Measurements from ENCODE around the gene TBC1D7. TPM values are rescaled to one million over a fixed set of nuclear protein-coding genes. Genes with fewer than 3 reads are reported as not detected.

The TBC1D7 gene
- total RNA-seq, 4 donors from 2014 or later = 8.3 to 15.4 (median 12.2) TPM

GRCh38 chr6:13278991-13279390, 49.3 kb downstream of the TBC1D7 start:
- H3K36me3 ChIP-seq = peaks cover 7% of the 10 kb centered on the region
- WGBS = 45% methylated on average over 4 of the region's 4 CpGs
- H3K9me3 ChIP-seq = no peaks in the 10 kb centered on the region
- H3K4me1 ChIP-seq = no peaks in the 10 kb centered on the region
- no peak overlapping the region for H3K27ac ChIP-seq
- H3K4me3 ChIP-seq = no peak overlapping the region
- TF ChIP-seq POLR2A (IDR thresholded peaks at IDR 0.05) (no peak), EP300 (IDR thresholded peaks at IDR 0.05) (no peak), POLR2AphosphoS5 (IDR thresholded peaks at IDR 0.05) (no peak)
- no peak for DNase-seq (ENCODE audit: low spot score in 2 of 2)
- H3K27me3 ChIP-seq = no peaks in the 10 kb centered on the region

GRCh38 chr6:13278164-13278563, 50.2 kb downstream of the TBC1D7 start:
- DNase-seq (ENCODE audit: low spot score in 2 of 2) = no peak
- no peak for TF ChIP-seq EP300 (IDR thresholded peaks at IDR 0.05)
- TF ChIP-seq POLR2A (IDR thresholded peaks at IDR 0.05) = no peak
- no peak for TF ChIP-seq POLR2AphosphoS5 (IDR thresholded peaks at IDR 0.05)
- no peak for TF ChIP-seq CTCF (IDR thresholded peaks at IDR 0.05)
- H3K9me3 ChIP-seq = no peaks in the 10 kb centered on the region
- no peaks in the 10 kb centered on the region for H3K4me1 ChIP-seq
- H3K36me3 ChIP-seq = peaks cover 1% of the 10 kb centered on the region
- H3K27me3 ChIP-seq = no peaks in the 10 kb centered on the region
- H3K27ac ChIP-seq = no peak overlapping the region
- H3K4me3 ChIP-seq = no peak overlapping the region
- 81% methylated on average over 3 of the region's 3 CpGs for WGBS

- no peak for DNase-seq (ENCODE audit: low spot score in 2 of 2)
- H3K36me3 ChIP-seq = peaks cover 4% of the 10 kb centered on the region
Measured at GRCh38 chr6:13277231-13277630, 51.1 kb downstream of the TBC1D7 start.

DNA sequence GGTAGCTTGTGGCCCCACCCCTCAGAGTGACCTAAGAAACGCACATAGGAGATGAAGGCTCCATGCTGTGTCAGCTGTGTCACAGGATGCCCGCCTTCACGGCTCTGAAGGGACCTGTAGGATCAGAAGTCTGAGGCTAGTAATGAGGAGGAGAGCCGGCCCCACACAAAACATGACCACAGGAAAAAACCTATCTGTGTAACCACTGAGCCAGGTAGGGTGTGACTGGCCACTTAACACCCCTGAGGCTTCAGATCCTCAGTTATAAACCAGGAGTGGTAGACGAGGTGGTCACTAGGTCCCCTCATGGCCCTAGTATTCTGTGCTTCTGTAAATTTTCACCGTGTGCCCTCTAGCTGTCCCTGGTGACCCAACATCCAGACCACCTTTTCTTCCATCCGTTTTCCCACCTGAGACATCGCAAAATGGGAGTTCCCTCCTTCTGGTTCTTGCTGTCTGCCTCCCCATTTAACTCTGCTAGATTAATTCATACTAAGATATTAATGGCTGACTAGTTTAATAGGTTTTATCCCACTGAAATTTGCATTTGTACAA, 52.8 kb downstream of the TBC1D7 start:
- H3K27me3 ChIP-seq = no peaks in the 10 kb centered on the region
- no peak overlapping the region for H3K4me3 ChIP-seq
- peaks cover 9% of the 10 kb centered on the region for H3K36me3 ChIP-seq
- H3K4me1 ChIP-seq = no peaks in the 10 kb centered on the region
- DNase-seq (ENCODE audit: low spot score in 2 of 2) = no peak
- no peak overlapping the region for H3K27ac ChIP-seq
- TF ChIP-seq POLR2AphosphoS5 (IDR thresholded peaks at IDR 0.05) (no peak), CTCF (IDR thresholded peaks at IDR 0.05) (no peak), EP300 (IDR thresholded peaks at IDR 0.05) (no peak), POLR2A (IDR thresholded peaks at IDR 0.05) (no peak)
- no peaks in the 10 kb centered on the region for H3K9me3 ChIP-seq
- 83% methylated on average over 8 of the region's 8 CpGs for WGBS

More at GRCh38 chr6:13277231-13277630, 51.1 kb downstream of the TBC1D7 start:
- no peaks in the 10 kb centered on the region for H3K4me1 ChIP-seq
- no peaks in the 10 kb centered on the region for H3K27me3 ChIP-seq
- TF ChIP-seq POLR2AphosphoS5 (IDR thresholded peaks at IDR 0.05) = no peak
- no peak for TF ChIP-seq EP300 (IDR thresholded peaks at IDR 0.05)
- TF ChIP-seq POLR2A (IDR thresholded peaks at IDR 0.05) = no peak
- no peak for TF ChIP-seq CTCF (IDR thresholded peaks at IDR 0.05)
- WGBS = 88% methylated on average over 2 of the region's 2 CpGs
- H3K9me3 ChIP-seq = no peaks in the 10 kb centered on the region
- H3K4me3 ChIP-seq = no peak overlapping the region
- H3K27ac ChIP-seq = no peak overlapping the region

DNA sequence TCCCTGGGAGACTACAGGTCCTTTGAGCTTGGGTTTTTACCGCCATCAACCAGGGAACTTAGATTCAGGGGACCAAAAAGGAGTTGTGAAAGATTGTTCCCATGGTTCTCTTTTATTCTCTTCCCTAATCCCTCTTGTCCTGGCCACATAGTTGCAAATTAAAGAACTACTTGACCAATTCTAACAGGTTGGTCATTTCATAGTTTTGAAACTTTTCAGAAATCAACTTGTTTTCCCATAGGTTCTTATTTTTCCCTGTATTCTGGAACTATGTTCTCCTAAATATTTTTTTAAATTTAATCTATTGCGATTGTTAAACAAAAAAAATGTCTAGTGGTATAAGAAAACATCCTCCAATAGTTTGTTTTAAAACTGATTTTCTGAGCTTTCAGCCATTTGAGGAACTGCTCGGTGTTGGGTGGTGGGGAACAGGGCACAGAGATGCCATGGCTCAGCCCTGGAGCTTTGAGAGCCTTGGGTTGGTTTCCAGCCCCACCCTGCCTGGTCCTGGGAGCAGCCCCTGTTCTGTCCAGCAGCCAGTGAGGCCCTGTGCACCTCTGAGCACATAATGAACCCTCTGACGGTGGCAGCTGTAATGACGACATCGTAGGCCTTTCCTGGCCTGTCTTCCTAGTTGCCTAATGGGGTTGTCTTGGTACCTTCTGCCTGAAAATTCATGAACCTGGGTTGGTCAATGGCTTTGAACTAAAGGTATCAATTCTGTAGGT, 53.5 kb downstream of the TBC1D7 start:
- Histone ChIP-seq H3K9me3 (no peaks in the 10 kb centered on the region), H3K27me3 (no peaks in the 10 kb centered on the region), H3K4me1 (no peaks in the 10 kb centered on the region), H3K4me3 (no peak overlapping the region), H3K27ac (no peak overlapping the region), H3K36me3 (peaks cover 9% of the 10 kb centered on the region)
- TF ChIP-seq CTCF (IDR thresholded peaks at IDR 0.05) = no peak
- no peak for TF ChIP-seq POLR2AphosphoS5 (IDR thresholded peaks at IDR 0.05)
- no peak for TF ChIP-seq EP300 (IDR thresholded peaks at IDR 0.05)
- no peak for TF ChIP-seq POLR2A (IDR thresholded peaks at IDR 0.05)
- no peak for DNase-seq (ENCODE audit: low spot score in 2 of 2)
- WGBS = 72% methylated on average over 6 of the region's 6 CpGs

Data from suprapubic skin (tissue), 4 donors.